MCF 10A (cell line): ENCODE measurements around the gene CXCL11. TPM values are rescaled to one million over a fixed set of nuclear protein-coding genes. Genes with fewer than 3 reads are reported as not detected.

Experiments used
- BruUV-seq: library from RNA; stranded (reverse); fragments of 400-500 nt; replicated peaks from 2 replicates; lab custom pipeline; 2021; lab: Mats Ljungman, UMichigan
- CTCF ChIA-PET: fragments of 300-600 bp; sonication (Branson Sonifier 250); formaldehyde crosslinking; extraction: SDS; loops from one replicate; lab custom pipeline; 2021; ENCODE audit warnings: antibody characterized with exemption, inconsistent platforms; lab: Yijun Ruan, JAX
- POLR2A ChIA-PET: fragments of 300-600, 350-650 bp; sonication (Branson Sonifier 250); formaldehyde crosslinking; extraction: SDS; loops from one replicate; lab custom pipeline; 2020; ENCODE audit warnings: antibody characterized with exemption, inconsistent platforms; lab: Yijun Ruan, JAX
- DNase-seq: peaks from one replicate; pipeline ENCODE4 v3.0.0-alpha.2; 2018; ENCODE audit not compliant: unreplicated experiment
- H3K27ac Mint-ChIP-seq: one replicate; pipeline ENCODE4 v1.8.0; 2022; ENCODE audit warnings: mild to moderate bottlenecking, low read depth, mixed read lengths; ENCODE audit not compliant: unreplicated experiment
- H3K27me3 Mint-ChIP-seq: one replicate; pipeline ENCODE4 v1.8.0; 2022; ENCODE audit warnings: mixed read lengths; ENCODE audit not compliant: insufficient read depth, unreplicated experiment
- H3K36me3 Mint-ChIP-seq: one replicate; pipeline ENCODE4 v1.8.0; 2022; ENCODE audit warnings: mild to moderate bottlenecking, moderate library complexity, mixed read lengths; ENCODE audit not compliant: insufficient read depth, unreplicated experiment
- H3K4me1 Mint-ChIP-seq: one replicate; pipeline ENCODE4 v1.8.0; 2022; ENCODE audit warnings: mixed read lengths; ENCODE audit not compliant: insufficient read depth, unreplicated experiment
- H3K4me3 Mint-ChIP-seq: one replicate; pipeline ENCODE4 v1.8.0; 2022; ENCODE audit warnings: mild to moderate bottlenecking, moderate library complexity, mixed read lengths; ENCODE audit not compliant: unreplicated experiment
- H3K9me3 Mint-ChIP-seq: one replicate; pipeline ENCODE4 v1.8.0; 2022; ENCODE audit warnings: mixed read lengths; ENCODE audit not compliant: unreplicated experiment
- CTCF ChIP-seq: fragments of 200-600 bp; IDR thresholded peaks from one replicate; pipeline ENCODE4 v1.8.0; 2022; ENCODE audit warnings: antibody characterized with exemption, mild to moderate bottlenecking; ENCODE audit not compliant: unreplicated experiment
- intact Hi-C: fragments of 100-400 bp; cut with micrococcal nuclease; formaldehyde crosslinking; loops from 2 replicates; pipeline ENCODE4 v1.14.1; 2022
- total RNA-seq: library from RNA; stranded (reverse); gene quantifications from 2 replicates; pipeline ENCODE4 v1.2.3, GENCODE V29; 2022

CXCL11 gene
- total RNA-seq, 1 experiment from 2014 or later, result not detected

- peak; percentile 65 for TF ChIP-seq CTCF
- H3K36me3 Mint-ChIP-seq, result no peaks in the 10 kb centered on the region
- intact Hi-C loops, result loop anchor here (1.0 to 5.0 kb wide), 4 partner anchors 19 to 172 kb away; no protein-coding TSS in a partner anchor
- H3K27ac Mint-ChIP-seq, result no peak overlapping the region
- no peaks in the 10 kb centered on the region for H3K4me1 Mint-ChIP-seq
- H3K4me3 Mint-ChIP-seq, result no peak overlapping the region
- BruUV-seq, result no TSS peak
- DNase-seq, result peak; percentile 83
- ChIA-PET POLR2A (interaction anchor here (1.9 kb wide), 1 partner anchor 72 kb away, joined by 6 read pairs; no protein-coding TSS in a partner anchor), CTCF (interaction anchor here (0.6 to 6.6 kb wide), 18 partner anchors 12 to 247 kb away, joined by 3 to 126 read pairs (median 4); partner anchors contain the start of gene SDAD1)
- no peaks in the 10 kb centered on the region for H3K9me3 Mint-ChIP-seq
- no peaks in the 10 kb centered on the region for H3K27me3 Mint-ChIP-seq
Observed at GRCh38 chr4:76067652-76068286, 31.9 kb upstream of the CXCL11 start.

- Mint-ChIP-seq H3K9me3 (no peaks in the 10 kb centered on the region), H3K4me1 (no peaks in the 10 kb centered on the region), H3K27me3 (no peaks in the 10 kb centered on the region), H3K36me3 (no peaks in the 10 kb centered on the region), H3K4me3 (no peak overlapping the region), H3K27ac (no peak overlapping the region)
- POLR2A ChIA-PET, result interaction anchor here (0.7 to 1.9 kb wide), 2 partner anchors 70 to 75 kb away, joined by 4 to 6 read pairs; no protein-coding TSS in a partner anchor
- intact Hi-C loops, result loop anchor here (2.0 to 5.0 kb wide), 2 partner anchors 20 to 149 kb away; no protein-coding TSS in a partner anchor
- CTCF ChIA-PET, result interaction anchor here (0.6 to 6.6 kb wide), 13 partner anchors 9 to 174 kb away, joined by 3 to 126 read pairs (median 5); partner anchors contain the start of gene SDAD1
- no peak for DNase-seq
- TF ChIP-seq CTCF, result no peak
- no TSS peak for BruUV-seq
Observed at GRCh38 chr4:76066546-76066945, 30.7 kb upstream of the CXCL11 start.

GRCh38 chr4:76061982-76062381, 26.1 kb upstream of the CXCL11 start:
- ChIA-PET POLR2A (interaction anchor here (0.7 to 1.5 kb wide), 5 partner anchors 9 to 66 kb away, joined by 3 to 4 read pairs (median 3); no protein-coding TSS in a partner anchor), CTCF (interaction anchor here (2.9 to 3.6 kb wide), 2 partner anchors 25 to 67 kb away, joined by 24 to 31 read pairs; no protein-coding TSS in a partner anchor)
- Mint-ChIP-seq H3K36me3 (peaks cover 4% of the 10 kb centered on the region), H3K27me3 (no peaks in the 10 kb centered on the region), H3K9me3 (no peaks in the 10 kb centered on the region), H3K27ac (no peak overlapping the region), H3K4me1 (peaks cover 26% of the 10 kb centered on the region), H3K4me3 (no peak overlapping the region)
- BruUV-seq, result no TSS peak
- intact Hi-C loops, result no loop called here
- no peak for TF ChIP-seq CTCF
- DNase-seq, result no peak

- CTCF ChIA-PET, result interaction anchor here (1.2 kb wide), 1 partner anchor 65 kb away, joined by 10 read pairs; no protein-coding TSS in a partner anchor
Observed at GRCh38 chr4:76061421-76061820, 25.6 kb upstream of the CXCL11 start.

More at GRCh38 chr4:76061421-76061820, 25.6 kb upstream of the CXCL11 start:
- intact Hi-C loops, result no loop called here
- no peak for DNase-seq
- Mint-ChIP-seq H3K4me3 (no peak overlapping the region), H3K27ac (no peak overlapping the region), H3K4me1 (peaks cover 26% of the 10 kb centered on the region), H3K9me3 (no peaks in the 10 kb centered on the region), H3K27me3 (no peaks in the 10 kb centered on the region), H3K36me3 (peaks cover 4% of the 10 kb centered on the region)
- BruUV-seq, result no TSS peak
- POLR2A ChIA-PET, result interaction anchor here (1.2 to 1.5 kb wide), 3 partner anchors 9 to 65 kb away, joined by 3 to 4 read pairs (median 3); no protein-coding TSS in a partner anchor
- no peak for TF ChIP-seq CTCF
